Astrocyte of the spinal cord (primary cell): ENCODE measurements around the gene EHBP1L1.
A peak's percentile ranks its signal among the peaks of the same experiment; 100 is the strongest.

ENCODE experiments used
- DNase-seq: peaks from one replicate; pipeline ENCODE4 v3.0.0; 2011; ENCODE audit warnings: low read depth, low spot score
- H3K4me3 ChIP-seq: 2 replicates; pipeline ENCODE4 v1.5.1; 2011; ENCODE audit warnings: low read depth, mild to moderate bottlenecking, low read length, moderate library complexity
- in situ Hi-C: cut with HindIII; loops from 2 replicates; pipeline ENCODE4 v1.10.0; 2017; ENCODE audit warnings: low sequenced_read_pairs
- TF ChIP-seq, protein P1 (sequence below): IDR thresholded peaks from 2 replicates; pipeline ENCODE4 v1.5.1; 2012; ENCODE audit warnings: low read depth, mild to moderate bottlenecking, low read length, inconsistent platforms

EHBP1L1 gene

DNA sequence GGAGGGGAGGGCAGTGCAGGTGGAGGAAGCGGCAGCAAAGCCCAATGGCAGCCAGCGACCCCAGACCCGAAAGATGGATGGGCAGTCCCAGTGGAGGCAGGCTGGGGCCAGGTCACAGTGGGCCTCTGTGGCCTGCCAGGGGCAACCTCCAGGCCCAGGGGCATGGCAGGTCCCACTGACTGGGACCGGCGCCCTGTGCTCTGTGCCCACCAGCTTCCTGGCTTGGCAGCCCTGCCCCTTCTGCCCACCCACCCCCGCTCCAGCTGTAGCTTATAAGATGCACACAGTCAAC, 24.0 kb downstream of the EHBP1L1 start:
- DNase-seq: no peak
- TF ChIP-seq, protein P1, sequence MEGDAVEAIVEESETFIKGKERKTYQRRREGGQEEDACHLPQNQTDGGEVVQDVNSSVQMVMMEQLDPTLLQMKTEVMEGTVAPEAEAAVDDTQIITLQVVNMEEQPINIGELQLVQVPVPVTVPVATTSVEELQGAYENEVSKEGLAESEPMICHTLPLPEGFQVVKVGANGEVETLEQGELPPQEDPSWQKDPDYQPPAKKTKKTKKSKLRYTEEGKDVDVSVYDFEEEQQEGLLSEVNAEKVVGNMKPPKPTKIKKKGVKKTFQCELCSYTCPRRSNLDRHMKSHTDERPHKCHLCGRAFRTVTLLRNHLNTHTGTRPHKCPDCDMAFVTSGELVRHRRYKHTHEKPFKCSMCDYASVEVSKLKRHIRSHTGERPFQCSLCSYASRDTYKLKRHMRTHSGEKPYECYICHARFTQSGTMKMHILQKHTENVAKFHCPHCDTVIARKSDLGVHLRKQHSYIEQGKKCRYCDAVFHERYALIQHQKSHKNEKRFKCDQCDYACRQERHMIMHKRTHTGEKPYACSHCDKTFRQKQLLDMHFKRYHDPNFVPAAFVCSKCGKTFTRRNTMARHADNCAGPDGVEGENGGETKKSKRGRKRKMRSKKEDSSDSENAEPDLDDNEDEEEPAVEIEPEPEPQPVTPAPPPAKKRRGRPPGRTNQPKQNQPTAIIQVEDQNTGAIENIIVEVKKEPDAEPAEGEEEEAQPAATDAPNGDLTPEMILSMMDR: no peak
- in situ Hi-C loops: no loop called here
- no peak overlapping the region for H3K4me3 ChIP-seq

GRCh38 chr11:65604258-65604657, 28.4 kb downstream of the EHBP1L1 start:
- TF ChIP-seq, protein P1: no peak
- H3K4me3 ChIP-seq: no peak overlapping the region
- in situ Hi-C loops: no loop called here
- no peak for DNase-seq

DNA sequence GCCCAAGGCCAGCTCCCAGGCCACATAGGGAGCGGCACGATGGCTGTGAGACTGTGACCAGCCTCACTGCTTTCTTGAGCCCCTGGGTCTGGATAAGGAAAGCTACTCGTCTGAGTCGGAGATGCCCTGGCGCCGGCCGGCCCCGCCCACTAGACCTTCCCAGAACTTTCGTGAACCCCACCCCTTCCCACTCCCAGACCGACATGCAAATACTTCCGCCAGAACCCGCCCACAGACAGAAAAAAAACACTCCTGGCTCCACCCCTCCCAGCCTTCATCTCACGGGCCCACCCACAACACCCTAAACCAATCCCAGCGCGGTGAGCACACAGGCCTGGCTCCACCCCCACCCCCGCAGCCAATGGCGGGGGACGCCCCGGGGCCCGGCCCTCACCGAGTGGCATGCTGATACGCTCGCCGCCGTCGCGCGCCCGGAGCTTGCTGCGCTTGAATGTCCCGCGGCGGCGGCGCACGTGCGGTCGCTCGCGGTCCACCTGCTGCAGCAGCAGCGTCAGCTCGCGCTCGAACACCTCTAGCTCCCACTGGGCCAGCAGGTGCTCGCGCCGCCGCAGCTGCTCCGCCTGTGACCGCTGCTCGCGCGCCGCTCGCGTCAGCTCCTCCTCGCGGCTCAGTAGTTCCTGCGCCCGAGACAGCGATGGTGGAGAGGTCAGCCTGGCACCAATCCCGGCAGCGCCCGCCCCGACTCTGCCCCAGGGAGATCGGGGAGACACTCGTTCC, 31.2 kb downstream of the EHBP1L1 start:
- in situ Hi-C loops: no loop called here
- TF ChIP-seq, protein P1: no peak
- no peak overlapping the region for H3K4me3 ChIP-seq
- DNase-seq: peak; percentile 97

- no peak for DNase-seq
- H3K4me3 ChIP-seq: no peak overlapping the region
- in situ Hi-C loops: no loop called here
- TF ChIP-seq, protein P1: no peak
These were observed 32.0 kb downstream of the EHBP1L1 start for GRCh38 chr11:65607614-65608426.

GRCh38 chr11:65609229-65609628, 33.4 kb downstream of the EHBP1L1 start:
- TF ChIP-seq, protein P1: no peak
- in situ Hi-C loops: no loop called here
- H3K4me3 ChIP-seq: no peak overlapping the region
- DNase-seq: peak; percentile 17

DNA sequence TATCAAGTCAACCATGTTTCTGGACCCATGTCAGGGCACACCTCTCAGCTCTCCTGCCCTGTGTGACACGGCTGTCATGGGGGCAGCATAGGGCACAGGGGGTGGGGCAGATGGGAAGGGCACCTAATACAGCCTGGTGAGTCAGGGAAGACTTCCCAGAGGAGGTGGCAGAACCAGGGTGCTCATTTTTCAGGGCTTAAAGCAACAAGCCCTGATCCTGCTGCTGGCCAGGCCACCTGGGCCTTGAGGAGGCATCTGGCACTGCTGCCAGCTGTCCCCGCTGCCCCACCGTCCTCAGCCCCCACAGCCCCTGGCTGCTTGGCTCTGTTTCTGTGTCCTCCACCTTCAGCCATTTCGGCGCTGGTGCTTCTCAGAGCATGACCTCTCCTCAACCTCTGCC, 33.8 kb downstream of the EHBP1L1 start:
- H3K4me3 ChIP-seq: no peak overlapping the region
- TF ChIP-seq, protein P1: no peak
- no peak for DNase-seq
- in situ Hi-C loops: no loop called here
